Endodermal cell (in vitro differentiated cells): ENCODE data around the gene BMS1. TPM values are rescaled to one million over a fixed set of nuclear protein-coding genes. Genes with fewer than 3 reads are reported as not detected.

Experiments
- DNase-seq: peaks from one replicate; pipeline ENCODE4 v3.0.0-alpha.2; 2017
- H3K27ac ChIP-seq: 2 replicates; pipeline ENCODE4 v1.5.1; 2013; ENCODE audit warnings: mild to moderate bottlenecking, low read depth, low read length, moderate library complexity
- H3K27me3 ChIP-seq: 2 replicates; pipeline ENCODE4 v1.6.1; 2013; ENCODE audit warnings: mild to moderate bottlenecking, low read length, moderate library complexity; ENCODE audit not compliant: insufficient read depth, control insufficient read depth, poor library complexity, severe bottlenecking
- H3K36me3 ChIP-seq: 2 replicates; pipeline ENCODE4 v1.7.0; 2013; ENCODE audit warnings: mild to moderate bottlenecking, low read length, moderate library complexity; ENCODE audit not compliant: control insufficient read depth, insufficient read depth
- H3K4me1 ChIP-seq: one replicate; pipeline ENCODE4 v1.7.0; 2013; ENCODE audit warnings: low read length; ENCODE audit not compliant: control insufficient read depth, insufficient read depth
- H3K4me3 ChIP-seq: 2 replicates; pipeline ENCODE4 v1.5.1; 2013; ENCODE audit warnings: mild to moderate bottlenecking, low read length, moderate library complexity
- H3K9ac ChIP-seq: 2 replicates; pipeline ENCODE4 v1.6.1; 2013; ENCODE audit warnings: mild to moderate bottlenecking, low read length, moderate library complexity; ENCODE audit not compliant: poor library complexity, severe bottlenecking; ENCODE audit errors: extremely low read depth
- H3K9me3 ChIP-seq: 2 replicates; pipeline ENCODE4 v1.6.1; 2013; ENCODE audit warnings: mild to moderate bottlenecking, low read length, moderate library complexity; ENCODE audit not compliant: control insufficient read depth
- H3K27ac Mint-ChIP-seq: 2 replicates; pipeline ENCODE4 v1.8.0; 2020; ENCODE audit warnings: mixed read lengths
- H3K27me3 Mint-ChIP-seq: 2 replicates; pipeline ENCODE4 v1.8.0; 2021; ENCODE audit warnings: mild to moderate bottlenecking, mixed read lengths; ENCODE audit not compliant: insufficient read depth
- H3K36me3 Mint-ChIP-seq: 2 replicates; pipeline ENCODE4 v1.8.0; 2020; ENCODE audit warnings: low read depth, mixed read lengths
- H3K4me1 Mint-ChIP-seq: 2 replicates; pipeline ENCODE4 v1.8.0; 2020; ENCODE audit warnings: mixed read lengths
- H3K4me3 Mint-ChIP-seq: 2 replicates; pipeline ENCODE4 v1.8.0; 2020; ENCODE audit warnings: mild to moderate bottlenecking, moderate library complexity, mixed read lengths
- H3K9me3 Mint-ChIP-seq: 2 replicates; pipeline ENCODE4 v1.8.0; 2020; ENCODE audit warnings: mild to moderate bottlenecking, mixed read lengths
- CTCF ChIP-seq: fragments of 200-600 bp; sonication (generic); conservative IDR thresholded peaks from 2 replicates; pipeline ENCODE4 v1.5.0; 2021; ENCODE audit warnings: antibody characterized with exemption, mild to moderate bottlenecking
- WGBS, 2 experiments: methylation state at CpG; one replicate each; pipeline versions ENCODE4 v1.1.5 to v1.1.7; 2013; ENCODE audit warnings: missing lambda C conversion rate in 2 of 2, mixed read lengths in 1 of 2; ENCODE audit not compliant: insufficient coverage in 1 of 2, insufficient read length in 1 of 2; 5-methylcytosine and 5-hydroxymethylcytosine counted together
- total RNA-seq, 2 donors: library from RNA; stranded (reverse); fragmentation: NEBNext Ultra II Directional in 1 of 2; extraction: Animal tissue kit (Norgen Biotek cat#: 25700) in 1 of 2; gene quantifications; 2 replicates in 1 of 2; 3 replicates in 1 of 2; pipeline ENCODE4 v1.2.1, GENCODE V29; 2021

Gene BMS1
- total RNA-seq, 2 donors from 2014 or later: 19.8 to 24.2 TPM

- Mint-ChIP-seq H3K27me3 (peaks cover 43% of the 10 kb centered on the region), H3K9me3 (peaks cover 6% of the 10 kb centered on the region), H3K4me3 (no peak overlapping the region), H3K4me1 (no peaks in the 10 kb centered on the region), H3K27ac (no peak overlapping the region), H3K36me3 (no peaks in the 10 kb centered on the region)
- Histone ChIP-seq H3K36me3 (no peaks in the 10 kb centered on the region), H3K9me3 (no peaks in the 10 kb centered on the region), H3K9ac (no peak overlapping the region), H3K4me1 (no peaks in the 10 kb centered on the region), H3K4me3 (no peak overlapping the region), H3K27me3 (no peaks in the 10 kb centered on the region), H3K27ac (no peak overlapping the region)
- no peak for DNase-seq
- WGBS, 2 experiments: 87 to 92% methylated on average over 14 to 18 of the region's 18 CpGs
- TF ChIP-seq CTCF: no peak
Observed at GRCh38 chr10:42768581-42769152, 13.9 kb upstream of the BMS1 start.

GRCh38 chr10:42769173-42769572 lies 13.4 kb upstream of the BMS1 start:
- Mint-ChIP-seq H3K9me3 (peaks cover 6% of the 10 kb centered on the region), H3K27me3 (peaks cover 39% of the 10 kb centered on the region), H3K4me1 (no peaks in the 10 kb centered on the region), H3K27ac (no peak overlapping the region), H3K36me3 (no peaks in the 10 kb centered on the region), H3K4me3 (no peak overlapping the region)
- H3K9me3 ChIP-seq: no peaks in the 10 kb centered on the region
- no peaks in the 10 kb centered on the region for H3K36me3 ChIP-seq
- H3K4me3 ChIP-seq: no peak overlapping the region
- H3K27me3 ChIP-seq: no peaks in the 10 kb centered on the region
- H3K9ac ChIP-seq: no peak overlapping the region
- H3K4me1 ChIP-seq: no peaks in the 10 kb centered on the region
- DNase-seq: no peak
- 81 to 85% methylated on average over 6 to 10 of the region's 10 CpGs for WGBS, 2 experiments
- no peak for TF ChIP-seq CTCF
- H3K27ac ChIP-seq: no peak overlapping the region

- H3K27me3 Mint-ChIP-seq: peaks cover 36% of the 10 kb centered on the region
- no peak overlapping the region for H3K4me3 Mint-ChIP-seq
- DNase-seq: peak; percentile 66
- no peak overlapping the region for H3K27ac Mint-ChIP-seq
- Histone ChIP-seq H3K9me3 (no peaks in the 10 kb centered on the region), H3K4me1 (no peaks in the 10 kb centered on the region), H3K4me3 (no peak overlapping the region), H3K9ac (no peak overlapping the region), H3K27me3 (peaks cover 1% of the 10 kb centered on the region), H3K27ac (no peak overlapping the region), H3K36me3 (no peaks in the 10 kb centered on the region)
- no peaks in the 10 kb centered on the region for H3K4me1 Mint-ChIP-seq
- peaks cover 6% of the 10 kb centered on the region for H3K9me3 Mint-ChIP-seq
- WGBS, 2 experiments: 83% methylated on average over 10 to 12 of the region's 12 CpGs
- TF ChIP-seq CTCF: no peak
- H3K36me3 Mint-ChIP-seq: no peaks in the 10 kb centered on the region
Observed at GRCh38 chr10:42769673-42770072, 12.9 kb upstream of the BMS1 start.
